GM23338 (cell line): ENCODE results near the gene NOX1. TPM values are rescaled to one million over a fixed set of nuclear protein-coding genes. Genes with fewer than 3 reads are reported as not detected.

ENCODE experiments used
- ATAC-seq: fragments of 200-7000 bp; cut with Tn5 transposase; 3 replicates; pipeline ENCODE4 v1.9.1; 2020
- DNase-seq: peaks from one replicate; pipeline ENCODE4 v3.0.0-alpha.2; 2015; ENCODE audit warnings: low spot score
- H2AFZ ChIP-seq: fragments of 200-600 bp; sonication (generic); 2 replicates; pipeline ENCODE4 v1.8.0; 2016; ENCODE audit warnings: antibody characterized with exemption, mild to moderate bottlenecking, moderate library complexity
- H3F3A ChIP-seq: fragments of 200-600 bp; sonication (generic); replicated peaks from 2 replicates; pipeline ENCODE4 v1.8.0; 2017; ENCODE audit warnings: antibody characterized with exemption, mixed run types, low read depth
- H3K27ac ChIP-seq: fragments of 200-600 bp; sonication (generic); 2 replicates; pipeline ENCODE4 v1.6.1; 2016; ENCODE audit warnings: low read depth
- H3K27me3 ChIP-seq: fragments of 200-600 bp; sonication (generic); 2 replicates; pipeline ENCODE4 v1.8.0; 2016; ENCODE audit warnings: mild to moderate bottlenecking, mixed run types, moderate library complexity; ENCODE audit not compliant: insufficient read depth
- H3K36me3 ChIP-seq: fragments of 200-600 bp; sonication (generic); 2 replicates; pipeline ENCODE4 v1.8.0; 2016; ENCODE audit warnings: mild to moderate bottlenecking; ENCODE audit not compliant: insufficient read depth
- H3K4me1 ChIP-seq: fragments of 200-600 bp; sonication (generic); 2 replicates; pipeline ENCODE4 v1.8.0; 2016; ENCODE audit warnings: mild to moderate bottlenecking, moderate library complexity; ENCODE audit not compliant: insufficient read depth
- H3K4me2 ChIP-seq: fragments of 200-600 bp; sonication (generic); 2 replicates; pipeline ENCODE4 v1.7.1; 2017; ENCODE audit warnings: mixed run types
- H3K4me3 ChIP-seq: fragments of 200-600 bp; sonication (generic); 2 replicates; pipeline ENCODE4 v1.6.1; 2016; ENCODE audit warnings: mixed run types
- H3K79me2 ChIP-seq: fragments of 200-600 bp; sonication (generic); replicated peaks from 2 replicates; pipeline ENCODE4 v1.8.0; 2017; ENCODE audit warnings: mild to moderate bottlenecking; ENCODE audit not compliant: insufficient read depth
- H3K9me2 ChIP-seq: fragments of 200-600 bp; sonication (generic); 2 replicates; pipeline ENCODE4 v1.8.0; 2017; ENCODE audit not compliant: insufficient read depth
- H4K20me1 ChIP-seq: fragments of 200-600 bp; sonication (generic); replicated peaks from 2 replicates; pipeline ENCODE4 v1.8.0; 2017; ENCODE audit warnings: mild to moderate bottlenecking; ENCODE audit not compliant: insufficient read depth
- H3K27ac Mint-ChIP-seq: 2 replicates; pipeline ENCODE4 v1.8.0; 2020; ENCODE audit warnings: inconsistent platforms, mild to moderate bottlenecking, moderate library complexity, mixed read lengths
- H3K27me3 Mint-ChIP-seq: 3 replicates; pipeline ENCODE4 v1.8.0; 2022; ENCODE audit warnings: low read depth, mild to moderate bottlenecking, moderate library complexity, mixed read lengths, inconsistent platforms; ENCODE audit not compliant: insufficient read depth, poor library complexity
- H3K36me3 Mint-ChIP-seq: 3 replicates; pipeline ENCODE4 v1.8.0; 2021; ENCODE audit warnings: low read depth, mild to moderate bottlenecking, inconsistent platforms, moderate library complexity, mixed read lengths
- H3K4me1 Mint-ChIP-seq: 3 replicates; pipeline ENCODE4 v1.8.0; 2020; ENCODE audit warnings: mild to moderate bottlenecking, inconsistent platforms, mixed read lengths
- H3K4me3 Mint-ChIP-seq: 3 replicates; pipeline ENCODE4 v1.8.0; 2021; ENCODE audit warnings: moderate library complexity, mild to moderate bottlenecking, inconsistent platforms, mixed read lengths
- H3K9me3 Mint-ChIP-seq: 3 replicates; pipeline ENCODE4 v1.8.0; 2020; ENCODE audit warnings: moderate library complexity, mild to moderate bottlenecking, inconsistent platforms, mixed read lengths
- CREB1 ChIP-seq: fragments of 250-450 bp; sonication (Bioruptor Pico); IDR thresholded peaks from 2 replicates; pipeline ENCODE4 v1.5.0; 2020; ENCODE audit warnings: low read depth, mild to moderate bottlenecking, moderate library complexity
- EZH2 ChIP-seq: fragments of 200-600 bp; sonication (generic); IDR thresholded peaks from one replicate; pipeline ENCODE4 v1.8.0; 2017; ENCODE audit warnings: antibody characterized with exemption, mild to moderate bottlenecking, low read depth; ENCODE audit not compliant: unreplicated experiment
- EZH2phosphoT487 ChIP-seq: fragments of 200-600 bp; sonication (generic); IDR thresholded peaks from one replicate; pipeline ENCODE4 v1.8.1; 2018; ENCODE audit warnings: antibody characterized with exemption; ENCODE audit not compliant: unreplicated experiment
- JUNB ChIP-seq: IDR thresholded peaks from one replicate; pipeline ENCODE4 v1.6.1; 2016; ENCODE audit warnings: antibody characterized with exemption; ENCODE audit not compliant: unreplicated experiment
- NANOG ChIP-seq: IDR thresholded peaks from 2 replicates; pipeline ENCODE4 v1.6.1; 2016; ENCODE audit warnings: antibody characterized with exemption, borderline replicate concordance
- POLR2AphosphoS5 ChIP-seq: IDR thresholded peaks from 2 replicates; pipeline ENCODE4 v1.6.1; 2016; ENCODE audit warnings: antibody characterized with exemption, low read depth
- STAT1 ChIP-seq: IDR thresholded peaks from one replicate; pipeline ENCODE4 v1.6.1; 2016; ENCODE audit warnings: antibody characterized with exemption; ENCODE audit not compliant: unreplicated experiment
- ZNF114 ChIP-seq: fragments of 250-450 bp; sonication (Bioruptor Pico); IDR thresholded peaks from 2 replicates; pipeline ENCODE4 v1.5.0; 2020; ENCODE audit warnings: mild to moderate bottlenecking, moderate library complexity
- ZNF331 ChIP-seq: fragments of 250-450 bp; sonication (Bioruptor Pico); IDR thresholded peaks from 2 replicates; pipeline ENCODE4 v1.5.0; 2020; ENCODE audit warnings: low read depth, mild to moderate bottlenecking, moderate library complexity
- polyA plus RNA-seq: library from polyadenylated mRNA; unstranded; fragments of >200 nt; fragmentation: Nextera tagmentation; extraction: Ambion mirVana; gene quantifications from 2 replicates; pipeline ENCODE4 v1.2.1, GENCODE V29; 2016
- total RNA-seq: library from RNA; depleted of rRNA; stranded (reverse); fragments of >200 nt; shearing (Covaris generic); gene quantifications from 2 replicates; pipeline ENCODE4 v1.2.3, GENCODE V29; 2014
- TF ChIP-seq, protein P1 (sequence below): IDR thresholded peaks from 2 replicates; pipeline ENCODE4 v1.6.1; 2016; ENCODE audit warnings: antibody characterized with exemption
- TF ChIP-seq, protein P2 (sequence below): fragments of 250-450 bp; sonication (Bioruptor Pico); IDR thresholded peaks from 2 replicates; pipeline ENCODE4 v1.5.0; 2020; ENCODE audit warnings: mild to moderate bottlenecking, moderate library complexity
- TF ChIP-seq, protein P3 (sequence below), 2 experiments: fragments of 200-600 bp in 1 of 2; sonication (generic) in 1 of 2; conservative IDR thresholded peaks; 2 replicates each; pipeline versions ENCODE4 v1.5.1 to v1.6.1; 2016 to 2017; ENCODE audit warnings: antibody characterized with exemption in 2 of 2, low read depth in 2 of 2, mild to moderate bottlenecking in 2 of 2, moderate library complexity in 1 of 2
- TF ChIP-seq, protein P4 (sequence below): IDR thresholded peaks from one replicate; pipeline ENCODE4 v1.6.1; 2018; ENCODE audit warnings: antibody characterized with exemption; ENCODE audit not compliant: unreplicated experiment

Gene NOX1
- total and polyA plus RNA-seq, 2 experiments from 2014 or later = 0.31 TPM; not detected in 1

DNA sequence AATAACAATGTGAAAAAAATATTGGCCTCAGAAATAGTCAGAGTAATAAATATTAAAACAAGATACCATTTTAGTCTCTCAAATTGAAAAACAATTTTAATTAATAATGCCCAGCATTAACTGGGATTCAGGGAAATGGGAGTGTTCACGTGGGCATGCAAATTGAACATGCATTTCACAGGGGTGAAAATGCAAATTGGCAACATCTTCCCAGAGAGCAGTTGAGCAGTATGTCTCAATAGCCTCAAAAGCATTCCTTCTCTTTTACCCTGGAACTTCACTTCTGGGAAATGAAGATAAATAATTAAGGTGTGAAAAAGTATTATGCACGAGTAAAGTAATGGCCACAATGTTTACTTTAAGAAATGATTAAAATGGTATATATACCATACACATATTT lies 21.3 kb downstream of the NOX1 start:
- H3K79me2 ChIP-seq = no peaks in the 10 kb centered on the region
- H3K4me1 ChIP-seq = no peaks in the 10 kb centered on the region
- Mint-ChIP-seq H3K27ac (no peak overlapping the region), H3K4me1 (no peaks in the 10 kb centered on the region), H3K9me3 (no peaks in the 10 kb centered on the region), H3K36me3 (no peaks in the 10 kb centered on the region), H3K27me3 (no peaks in the 10 kb centered on the region), H3K4me3 (no peak overlapping the region)
- no peak for DNase-seq
- H4K20me1 ChIP-seq = no peaks in the 10 kb centered on the region
- no peaks in the 10 kb centered on the region for H3F3A ChIP-seq
- H2AFZ ChIP-seq = no peak overlapping the region
- H3K9me2 ChIP-seq = no peaks in the 10 kb centered on the region
- ATAC-seq = no peak
- H3K36me3 ChIP-seq = no peaks in the 10 kb centered on the region
- no peak overlapping the region for H3K4me2 ChIP-seq
- no peak overlapping the region for H3K27ac ChIP-seq
- H3K4me3 ChIP-seq = no peak overlapping the region
- H3K27me3 ChIP-seq = no peaks in the 10 kb centered on the region
- TF ChIP-seq, protein P1, sequence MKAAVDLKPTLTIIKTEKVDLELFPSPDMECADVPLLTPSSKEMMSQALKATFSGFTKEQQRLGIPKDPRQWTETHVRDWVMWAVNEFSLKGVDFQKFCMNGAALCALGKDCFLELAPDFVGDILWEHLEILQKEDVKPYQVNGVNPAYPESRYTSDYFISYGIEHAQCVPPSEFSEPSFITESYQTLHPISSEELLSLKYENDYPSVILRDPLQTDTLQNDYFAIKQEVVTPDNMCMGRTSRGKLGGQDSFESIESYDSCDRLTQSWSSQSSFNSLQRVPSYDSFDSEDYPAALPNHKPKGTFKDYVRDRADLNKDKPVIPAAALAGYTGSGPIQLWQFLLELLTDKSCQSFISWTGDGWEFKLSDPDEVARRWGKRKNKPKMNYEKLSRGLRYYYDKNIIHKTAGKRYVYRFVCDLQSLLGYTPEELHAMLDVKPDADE = no peak
- TF ChIP-seq EZH2phosphoT487 (no peak), POLR2AphosphoS5 (no peak), EZH2 (no peak), ZNF114 (CRISPR knock-in tag) (no peak), JUNB (no peak), CREB1 (no peak), NANOG (no peak), STAT1 (no peak), ZNF331 (CRISPR knock-in tag) (no peak)
- TF ChIP-seq, protein P2, sequence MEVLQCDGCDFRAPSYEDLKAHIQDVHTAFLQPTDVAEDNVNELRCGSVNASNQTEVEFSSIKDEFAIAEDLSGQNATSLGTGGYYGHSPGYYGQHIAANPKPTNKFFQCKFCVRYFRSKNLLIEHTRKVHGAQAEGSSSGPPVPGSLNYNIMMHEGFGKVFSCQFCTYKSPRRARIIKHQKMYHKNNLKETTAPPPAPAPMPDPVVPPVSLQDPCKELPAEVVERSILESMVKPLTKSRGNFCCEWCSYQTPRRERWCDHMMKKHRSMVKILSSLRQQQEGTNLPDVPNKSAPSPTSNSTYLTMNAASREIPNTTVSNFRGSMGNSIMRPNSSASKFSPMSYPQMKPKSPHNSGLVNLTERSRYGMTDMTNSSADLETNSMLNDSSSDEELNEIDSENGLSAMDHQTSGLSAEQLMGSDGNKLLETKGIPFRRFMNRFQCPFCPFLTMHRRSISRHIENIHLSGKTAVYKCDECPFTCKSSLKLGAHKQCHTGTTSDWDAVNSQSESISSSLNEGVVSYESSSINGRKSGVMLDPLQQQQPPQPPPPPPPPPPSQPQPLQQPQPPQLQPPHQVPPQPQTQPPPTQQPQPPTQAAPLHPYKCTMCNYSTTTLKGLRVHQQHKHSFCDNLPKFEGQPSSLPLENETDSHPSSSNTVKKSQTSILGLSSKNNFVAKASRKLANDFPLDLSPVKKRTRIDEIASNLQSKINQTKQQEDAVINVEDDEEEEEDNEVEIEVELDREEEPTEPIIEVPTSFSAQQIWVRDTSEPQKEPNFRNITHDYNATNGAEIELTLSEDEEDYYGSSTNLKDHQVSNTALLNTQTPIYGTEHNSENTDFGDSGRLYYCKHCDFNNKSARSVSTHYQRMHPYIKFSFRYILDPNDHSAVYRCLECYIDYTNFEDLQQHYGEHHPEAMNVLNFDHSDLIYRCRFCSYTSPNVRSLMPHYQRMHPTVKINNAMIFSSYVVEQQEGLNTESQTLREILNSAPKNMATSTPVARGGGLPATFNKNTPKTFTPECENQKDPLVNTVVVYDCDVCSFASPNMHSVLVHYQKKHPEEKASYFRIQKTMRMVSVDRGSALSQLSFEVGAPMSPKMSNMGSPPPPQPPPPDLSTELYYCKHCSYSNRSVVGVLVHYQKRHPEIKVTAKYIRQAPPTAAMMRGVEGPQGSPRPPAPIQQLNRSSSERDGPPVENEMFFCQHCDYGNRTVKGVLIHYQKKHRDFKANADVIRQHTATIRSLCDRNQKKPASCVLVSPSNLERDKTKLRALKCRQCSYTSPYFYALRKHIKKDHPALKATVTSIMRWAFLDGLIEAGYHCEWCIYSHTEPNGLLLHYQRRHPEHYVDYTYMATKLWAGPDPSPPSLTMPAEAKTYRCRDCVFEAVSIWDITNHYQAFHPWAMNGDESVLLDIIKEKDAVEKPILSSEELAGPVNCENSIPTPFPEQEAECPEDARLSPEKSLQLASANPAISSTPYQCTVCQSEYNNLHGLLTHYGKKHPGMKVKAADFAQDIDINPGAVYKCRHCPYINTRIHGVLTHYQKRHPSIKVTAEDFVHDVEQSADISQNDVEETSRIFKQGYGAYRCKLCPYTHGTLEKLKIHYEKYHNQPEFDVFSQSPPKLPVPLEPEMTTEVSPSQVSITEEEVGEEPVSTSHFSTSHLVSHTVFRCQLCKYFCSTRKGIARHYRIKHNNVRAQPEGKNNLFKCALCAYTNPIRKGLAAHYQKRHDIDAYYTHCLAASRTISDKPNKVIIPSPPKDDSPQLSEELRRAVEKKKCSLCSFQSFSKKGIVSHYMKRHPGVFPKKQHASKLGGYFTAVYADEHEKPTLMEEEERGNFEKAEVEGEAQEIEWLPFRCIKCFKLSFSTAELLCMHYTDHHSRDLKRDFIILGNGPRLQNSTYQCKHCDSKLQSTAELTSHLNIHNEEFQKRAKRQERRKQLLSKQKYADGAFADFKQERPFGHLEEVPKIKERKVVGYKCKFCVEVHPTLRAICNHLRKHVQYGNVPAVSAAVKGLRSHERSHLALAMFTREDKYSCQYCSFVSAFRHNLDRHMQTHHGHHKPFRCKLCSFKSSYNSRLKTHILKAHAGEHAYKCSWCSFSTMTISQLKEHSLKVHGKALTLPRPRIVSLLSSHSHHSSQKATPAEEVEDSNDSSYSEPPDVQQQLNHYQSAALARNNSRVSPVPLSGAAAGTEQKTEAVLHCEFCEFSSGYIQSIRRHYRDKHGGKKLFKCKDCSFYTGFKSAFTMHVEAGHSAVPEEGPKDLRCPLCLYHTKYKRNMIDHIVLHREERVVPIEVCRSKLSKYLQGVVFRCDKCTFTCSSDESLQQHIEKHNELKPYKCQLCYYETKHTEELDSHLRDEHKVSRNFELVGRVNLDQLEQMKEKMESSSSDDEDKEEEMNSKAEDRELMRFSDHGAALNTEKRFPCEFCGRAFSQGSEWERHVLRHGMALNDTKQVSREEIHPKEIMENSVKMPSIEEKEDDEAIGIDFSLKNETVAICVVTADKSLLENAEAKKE (CRISPR knock-in tag) = no peak
- TF ChIP-seq, protein P3, sequence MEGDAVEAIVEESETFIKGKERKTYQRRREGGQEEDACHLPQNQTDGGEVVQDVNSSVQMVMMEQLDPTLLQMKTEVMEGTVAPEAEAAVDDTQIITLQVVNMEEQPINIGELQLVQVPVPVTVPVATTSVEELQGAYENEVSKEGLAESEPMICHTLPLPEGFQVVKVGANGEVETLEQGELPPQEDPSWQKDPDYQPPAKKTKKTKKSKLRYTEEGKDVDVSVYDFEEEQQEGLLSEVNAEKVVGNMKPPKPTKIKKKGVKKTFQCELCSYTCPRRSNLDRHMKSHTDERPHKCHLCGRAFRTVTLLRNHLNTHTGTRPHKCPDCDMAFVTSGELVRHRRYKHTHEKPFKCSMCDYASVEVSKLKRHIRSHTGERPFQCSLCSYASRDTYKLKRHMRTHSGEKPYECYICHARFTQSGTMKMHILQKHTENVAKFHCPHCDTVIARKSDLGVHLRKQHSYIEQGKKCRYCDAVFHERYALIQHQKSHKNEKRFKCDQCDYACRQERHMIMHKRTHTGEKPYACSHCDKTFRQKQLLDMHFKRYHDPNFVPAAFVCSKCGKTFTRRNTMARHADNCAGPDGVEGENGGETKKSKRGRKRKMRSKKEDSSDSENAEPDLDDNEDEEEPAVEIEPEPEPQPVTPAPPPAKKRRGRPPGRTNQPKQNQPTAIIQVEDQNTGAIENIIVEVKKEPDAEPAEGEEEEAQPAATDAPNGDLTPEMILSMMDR (conservative IDR thresholded peaks at IDR 0.05; ENCODE audit: low read depth in 2 of 2) = no peak
- TF ChIP-seq, protein P4, sequence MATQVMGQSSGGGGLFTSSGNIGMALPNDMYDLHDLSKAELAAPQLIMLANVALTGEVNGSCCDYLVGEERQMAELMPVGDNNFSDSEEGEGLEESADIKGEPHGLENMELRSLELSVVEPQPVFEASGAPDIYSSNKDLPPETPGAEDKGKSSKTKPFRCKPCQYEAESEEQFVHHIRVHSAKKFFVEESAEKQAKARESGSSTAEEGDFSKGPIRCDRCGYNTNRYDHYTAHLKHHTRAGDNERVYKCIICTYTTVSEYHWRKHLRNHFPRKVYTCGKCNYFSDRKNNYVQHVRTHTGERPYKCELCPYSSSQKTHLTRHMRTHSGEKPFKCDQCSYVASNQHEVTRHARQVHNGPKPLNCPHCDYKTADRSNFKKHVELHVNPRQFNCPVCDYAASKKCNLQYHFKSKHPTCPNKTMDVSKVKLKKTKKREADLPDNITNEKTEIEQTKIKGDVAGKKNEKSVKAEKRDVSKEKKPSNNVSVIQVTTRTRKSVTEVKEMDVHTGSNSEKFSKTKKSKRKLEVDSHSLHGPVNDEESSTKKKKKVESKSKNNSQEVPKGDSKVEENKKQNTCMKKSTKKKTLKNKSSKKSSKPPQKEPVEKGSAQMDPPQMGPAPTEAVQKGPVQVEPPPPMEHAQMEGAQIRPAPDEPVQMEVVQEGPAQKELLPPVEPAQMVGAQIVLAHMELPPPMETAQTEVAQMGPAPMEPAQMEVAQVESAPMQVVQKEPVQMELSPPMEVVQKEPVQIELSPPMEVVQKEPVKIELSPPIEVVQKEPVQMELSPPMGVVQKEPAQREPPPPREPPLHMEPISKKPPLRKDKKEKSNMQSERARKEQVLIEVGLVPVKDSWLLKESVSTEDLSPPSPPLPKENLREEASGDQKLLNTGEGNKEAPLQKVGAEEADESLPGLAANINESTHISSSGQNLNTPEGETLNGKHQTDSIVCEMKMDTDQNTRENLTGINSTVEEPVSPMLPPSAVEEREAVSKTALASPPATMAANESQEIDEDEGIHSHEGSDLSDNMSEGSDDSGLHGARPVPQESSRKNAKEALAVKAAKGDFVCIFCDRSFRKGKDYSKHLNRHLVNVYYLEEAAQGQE = no peak
